GM18951 (cell line): ENCODE data around the gene TAS2R13.

Source experiments
- POLR2A ChIP-seq: IDR thresholded peaks from 4 replicates; pipeline ENCODE4 v1.6.1; 2011; ENCODE audit warnings: mild to moderate bottlenecking; ENCODE audit not compliant: insufficient read length, insufficient read depth; ENCODE audit errors: extremely low read depth
- in situ Hi-C: fragments of 300-500 bp; cut with MboI; formaldehyde crosslinking; loops from one replicate; pipeline ENCODE4 v1.12.0; 2022; ENCODE audit warnings: low sequenced_read_pairs, mixed read lengths, inconsistent platforms; ENCODE audit not compliant: unreplicated experiment

Gene TAS2R13, protein sequence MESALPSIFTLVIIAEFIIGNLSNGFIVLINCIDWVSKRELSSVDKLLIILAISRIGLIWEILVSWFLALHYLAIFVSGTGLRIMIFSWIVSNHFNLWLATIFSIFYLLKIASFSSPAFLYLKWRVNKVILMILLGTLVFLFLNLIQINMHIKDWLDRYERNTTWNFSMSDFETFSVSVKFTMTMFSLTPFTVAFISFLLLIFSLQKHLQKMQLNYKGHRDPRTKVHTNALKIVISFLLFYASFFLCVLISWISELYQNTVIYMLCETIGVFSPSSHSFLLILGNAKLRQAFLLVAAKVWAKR

DNA sequence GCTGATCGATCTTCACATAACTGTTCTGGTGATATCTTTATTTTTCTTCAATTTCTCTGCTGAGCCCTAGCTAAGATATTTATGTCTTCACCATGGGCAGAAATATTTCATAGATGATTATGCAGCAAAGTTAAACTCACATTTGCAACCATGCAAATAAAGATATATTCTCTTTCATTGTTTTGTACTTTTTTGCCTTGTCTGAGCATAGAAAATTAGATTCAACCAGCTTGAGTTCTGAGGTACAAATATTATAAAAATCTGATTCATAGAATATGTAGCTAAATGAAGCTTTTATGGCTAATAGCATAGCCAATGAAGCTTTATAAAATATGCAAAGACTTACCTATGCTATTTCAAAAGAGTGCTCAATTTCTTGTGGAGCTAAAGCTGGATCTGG, at the start of gene TAS2R13:
Gene TAS2R13, minus strand, starts transcription at position 101 of the 400 bp plus-strand sequence. CDS start 264 bp downstream, outside the sequence.
- TF ChIP-seq POLR2A = no peak
- in situ Hi-C loops = no loop called here

DNA sequence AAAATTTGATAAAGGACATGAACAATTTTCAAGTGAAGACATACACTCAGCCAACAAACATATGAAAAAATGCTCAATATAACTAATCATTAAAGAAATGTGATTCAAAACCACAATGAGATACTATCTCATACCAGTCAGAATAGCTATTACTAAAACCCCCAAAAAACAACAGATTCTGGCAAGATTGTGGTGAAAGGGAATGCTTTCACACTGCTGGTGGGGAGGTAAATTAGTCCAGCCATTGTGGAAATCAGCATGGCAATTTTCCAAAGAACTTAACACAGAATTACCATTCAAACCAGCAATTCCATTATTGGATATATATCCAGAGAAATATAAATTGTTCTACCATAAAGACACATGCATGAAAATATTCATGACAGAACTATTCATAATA, 48.4 kb upstream of the TAS2R13 start:
- TF ChIP-seq POLR2A = no peak
- in situ Hi-C loops = no loop called here

DNA sequence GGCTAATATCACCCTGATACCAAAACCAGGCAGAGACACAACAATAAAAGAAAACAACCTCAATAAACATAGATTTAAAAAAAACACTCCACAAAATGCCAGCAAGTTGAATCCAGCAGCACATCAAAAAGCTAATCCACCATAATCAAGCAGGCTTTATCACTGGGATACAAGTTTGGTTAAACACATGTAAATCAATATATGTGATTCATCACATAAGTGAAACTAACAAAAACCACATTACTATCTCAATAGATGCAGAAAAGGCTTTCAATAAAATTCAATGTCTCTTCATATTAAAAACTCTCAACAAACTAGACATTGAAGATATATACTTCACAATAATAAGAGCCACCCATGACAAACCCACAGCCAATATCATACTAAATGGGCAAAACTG, 46.7 kb upstream of the TAS2R13 start:
- no peak for TF ChIP-seq POLR2A
- in situ Hi-C loops = no loop called here

DNA sequence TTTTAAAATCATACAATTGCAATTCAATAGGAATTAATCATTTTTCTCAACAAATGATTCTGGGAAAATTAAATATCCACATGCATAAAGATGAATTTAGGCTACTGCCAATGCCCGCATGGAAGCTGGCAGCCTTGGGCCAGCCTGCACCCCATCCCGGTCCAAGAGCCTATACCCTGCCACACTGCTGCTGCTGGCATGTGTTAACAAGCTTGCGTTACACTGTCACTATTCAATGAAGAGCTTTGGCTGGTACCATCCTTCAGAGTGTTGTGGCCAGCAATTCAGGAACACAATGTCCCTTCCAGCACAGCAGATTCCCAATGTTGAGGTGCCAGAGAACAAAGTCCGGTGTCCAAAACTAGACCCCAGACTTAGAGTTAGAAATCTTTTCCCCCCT, 43.3 kb upstream of the TAS2R13 start:
- in situ Hi-C loops = no loop called here
- no peak for TF ChIP-seq POLR2A

DNA sequence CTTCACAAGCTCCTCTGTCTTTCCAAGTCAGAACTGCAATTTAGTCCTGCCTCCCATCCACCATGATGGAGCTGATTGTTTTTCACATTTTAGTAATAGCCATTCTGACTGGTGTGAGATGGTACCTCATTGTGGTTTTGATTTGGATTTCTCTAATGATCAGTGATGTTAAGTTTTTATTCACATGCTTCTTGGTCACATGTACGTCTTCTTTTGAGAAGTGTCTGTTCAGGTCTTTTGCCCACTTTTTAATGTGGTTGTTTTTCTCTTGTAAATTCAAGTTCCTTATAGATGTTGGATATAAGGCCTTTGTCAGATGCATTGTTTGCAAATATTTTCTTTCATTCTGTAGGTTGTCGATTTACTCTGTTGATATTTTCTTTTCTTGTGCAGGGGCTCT, 33.8 kb upstream of the TAS2R13 start:
- in situ Hi-C loops = no loop called here
- TF ChIP-seq POLR2A = no peak

DNA sequence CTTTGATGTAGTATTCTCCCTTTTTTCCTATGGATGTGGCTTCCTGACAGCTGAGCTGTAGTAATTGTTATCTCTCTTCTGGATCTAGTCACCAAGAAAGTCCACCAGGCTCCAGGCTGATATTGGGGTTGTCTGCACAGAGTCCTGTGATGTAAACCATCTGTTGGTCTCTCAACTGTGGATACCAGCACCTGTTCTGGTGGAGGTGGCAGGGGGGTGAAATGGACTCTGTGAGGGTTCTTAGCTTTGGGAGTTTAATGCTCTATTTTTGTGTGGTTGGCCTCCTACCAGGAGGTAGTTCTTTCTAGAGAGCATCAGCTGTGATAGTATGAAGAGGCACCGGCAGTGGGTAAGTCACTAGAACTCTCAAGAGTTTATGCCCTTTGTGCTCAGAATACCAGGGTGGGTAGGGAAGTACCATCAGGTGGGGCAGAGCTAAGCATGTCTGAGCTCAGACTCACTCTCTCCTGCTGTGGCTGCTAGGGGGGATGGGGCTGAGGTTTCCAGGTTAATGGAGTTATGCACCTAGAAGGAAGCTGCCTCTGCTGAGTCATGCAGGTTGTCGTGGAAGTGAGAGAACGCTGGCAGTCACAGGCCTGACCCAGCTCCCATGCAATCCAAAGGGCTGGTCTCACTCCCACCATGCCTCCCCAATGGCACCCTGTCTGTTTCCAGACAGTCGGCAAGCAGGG, 32.7 kb upstream of the TAS2R13 start:
- TF ChIP-seq POLR2A = no peak
- in situ Hi-C loops = no loop called here

DNA sequence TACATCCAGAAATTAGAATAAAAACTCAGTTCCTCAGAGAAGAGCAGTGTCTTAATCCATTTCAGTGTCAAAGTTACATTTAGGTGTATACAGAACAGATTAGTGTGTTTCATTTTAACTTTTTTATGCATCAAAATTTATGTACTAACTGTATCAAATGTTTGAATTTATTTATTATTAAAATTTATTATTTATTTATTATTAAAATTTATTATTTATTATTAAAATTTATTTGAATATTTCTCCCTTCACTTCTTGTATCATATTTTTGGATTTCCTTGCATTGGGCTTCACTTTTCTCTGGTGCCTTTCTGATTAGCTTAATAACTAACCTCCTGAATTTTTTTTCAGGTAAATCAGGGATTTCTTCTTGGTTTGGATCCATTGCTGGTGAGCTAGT, 32.0 kb upstream of the TAS2R13 start:
- in situ Hi-C loops = no loop called here
- TF ChIP-seq POLR2A = no peak

DNA sequence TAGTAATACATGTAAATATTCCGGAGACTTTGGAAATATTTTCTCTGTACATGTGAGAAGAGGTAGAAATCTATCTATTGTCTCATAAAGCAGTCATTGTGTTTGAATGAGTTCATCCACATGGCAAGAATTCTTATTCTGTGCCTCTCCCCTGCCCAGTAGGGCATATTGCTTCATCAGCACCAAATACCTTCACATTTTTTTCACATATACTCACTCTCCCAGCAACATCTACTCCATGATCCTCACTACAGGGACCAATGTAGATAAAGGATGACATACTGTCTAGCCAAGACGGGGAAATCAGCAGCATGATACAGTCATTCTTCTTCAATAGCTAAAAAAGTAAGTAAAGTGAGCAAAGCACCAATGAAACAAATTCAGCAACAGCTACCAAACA, 31.0 kb upstream of the TAS2R13 start:
- TF ChIP-seq POLR2A = no peak
- in situ Hi-C loops = no loop called here

DNA sequence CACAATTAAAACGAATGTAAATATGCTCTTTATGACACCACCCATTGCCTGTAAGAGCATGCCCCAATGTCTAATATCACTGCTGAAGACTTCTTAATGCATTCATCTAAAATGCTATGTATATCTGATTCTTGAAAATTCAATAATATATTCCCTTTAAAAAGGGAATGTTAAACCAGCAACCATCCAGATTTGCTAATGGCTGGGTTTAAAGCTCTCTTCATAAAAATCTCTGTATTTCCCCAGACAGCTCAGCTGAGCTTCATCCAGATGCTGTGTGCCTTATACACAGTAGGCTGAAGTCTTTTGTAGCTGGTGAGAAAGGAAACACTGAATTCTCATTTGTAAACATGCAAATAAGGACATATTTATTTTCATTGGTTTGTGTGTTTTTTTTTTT, 29.8 kb upstream of the TAS2R13 start, which contains the start of gene TAS2R14:
Gene TAS2R14, minus strand, starts transcription at position 101 of the 400 bp plus-strand sequence. Its CDS starts 56 bp downstream, at position 45.
- in situ Hi-C loops = no loop called here
- TF ChIP-seq POLR2A = no peak

DNA sequence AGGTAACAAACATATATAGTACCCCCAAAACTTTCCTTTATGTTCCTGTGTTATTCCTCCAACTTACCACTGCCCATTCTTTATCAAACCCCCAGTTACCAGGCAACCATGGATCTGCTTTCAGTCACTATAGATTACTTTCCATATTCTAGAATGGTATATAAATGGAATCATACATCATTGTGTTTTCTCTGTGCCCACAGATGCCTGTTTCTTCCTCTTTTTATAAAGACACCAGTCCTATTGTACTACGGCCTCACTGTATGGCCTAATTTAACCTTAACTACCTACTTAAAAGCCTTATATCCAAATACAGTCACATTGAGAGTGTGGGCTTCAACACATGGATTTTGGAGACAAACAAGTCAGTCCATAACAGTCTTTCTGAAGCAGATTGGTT, 27.1 kb upstream of the TAS2R13 start:
- in situ Hi-C loops = no loop called here

DNA sequence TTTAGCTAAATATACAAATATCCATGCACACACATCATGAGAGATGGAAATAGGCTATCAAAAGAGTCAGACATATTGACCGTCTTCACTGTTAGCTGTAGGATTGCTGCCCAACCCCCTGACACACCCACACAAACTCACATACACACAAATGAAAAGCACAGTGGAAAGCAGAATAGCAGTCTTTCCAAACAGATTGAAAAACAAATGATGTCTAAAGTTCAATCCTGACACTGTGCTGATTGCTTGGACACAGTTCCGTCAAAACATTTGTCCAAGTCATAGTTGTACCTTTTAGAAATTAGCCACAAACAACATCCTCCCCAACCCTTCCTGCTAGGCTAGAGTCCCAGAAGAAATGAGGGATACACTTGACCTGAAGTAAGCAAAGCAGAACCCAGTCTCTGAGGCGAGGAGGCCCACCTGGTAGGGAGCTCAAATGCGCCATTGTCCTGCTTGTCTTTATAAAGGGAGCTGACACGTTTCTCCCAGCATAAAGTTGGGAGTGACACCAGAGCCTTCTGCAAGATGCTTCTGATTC, 19.5 kb upstream of the TAS2R13 start, which contains the start of gene PRH2:
Gene PRH2, plus strand, starts transcription at position 491 of the 541 bp plus-strand sequence. Its CDS starts 38 bp downstream, at position 529.
- no peak for TF ChIP-seq POLR2A
- in situ Hi-C loops = no loop called here

More for the DNA sequence above, 27.1 kb upstream of the TAS2R13 start:
- no peak for TF ChIP-seq POLR2A

DNA sequence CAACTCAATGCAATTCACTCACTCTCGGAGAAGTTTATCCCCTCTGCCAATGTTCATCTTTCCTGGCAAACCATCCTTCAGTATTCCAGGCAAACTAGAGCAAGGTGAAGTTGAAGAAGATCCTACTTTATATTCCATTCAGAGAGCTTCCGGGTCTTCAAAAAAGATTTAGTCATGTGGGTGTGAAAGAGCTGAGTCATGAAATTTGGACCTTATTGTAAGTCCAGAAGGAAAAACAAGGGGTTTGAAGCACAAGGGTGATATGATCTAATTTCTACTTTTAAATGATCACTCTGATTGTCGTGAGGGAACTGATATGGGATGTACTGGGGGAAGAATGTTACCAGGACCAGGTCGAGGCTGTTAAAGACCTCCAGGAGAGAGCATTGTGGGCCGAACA, 16.9 kb upstream of the TAS2R13 start:
- TF ChIP-seq POLR2A = no peak
- in situ Hi-C loops = no loop called here

DNA sequence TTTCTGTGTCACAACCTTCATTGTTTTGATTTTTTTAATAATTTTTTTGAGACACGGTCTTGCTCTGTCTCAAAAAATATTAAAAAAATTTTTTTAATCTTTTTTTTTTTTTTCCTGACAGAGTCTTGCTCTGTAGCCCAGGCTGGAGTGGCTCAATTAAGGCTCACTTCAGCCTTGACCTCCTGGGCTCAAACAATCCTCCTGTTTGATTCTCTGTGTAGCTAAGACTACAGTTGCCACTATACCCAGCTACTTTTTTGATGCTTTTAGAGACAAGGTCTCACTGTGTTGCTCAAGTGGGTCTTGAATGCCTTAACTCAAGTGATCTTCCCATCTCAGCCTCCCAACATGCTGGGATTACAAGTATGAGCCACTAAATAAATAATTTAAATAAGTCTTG, 10.4 kb upstream of the TAS2R13 start:
- no peak for TF ChIP-seq POLR2A
- in situ Hi-C loops = no loop called here

DNA sequence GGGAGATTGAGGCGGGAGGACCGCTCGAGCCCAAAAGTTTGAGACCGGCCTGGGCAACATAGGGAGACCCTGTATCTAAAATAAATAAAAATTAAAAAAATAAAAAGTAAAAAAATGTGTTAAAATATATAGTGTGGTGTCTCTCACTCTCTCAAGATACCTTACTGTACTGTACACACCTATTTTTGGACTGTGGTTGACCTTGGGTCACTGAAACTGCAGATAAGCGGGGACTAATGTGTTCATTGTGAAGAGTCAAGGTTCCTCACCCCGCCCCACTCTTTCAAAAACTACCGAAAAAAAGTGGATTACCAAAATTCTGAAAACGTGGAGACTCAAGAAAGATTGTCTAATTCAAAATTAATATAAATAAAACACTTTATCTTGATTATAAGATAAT, 1.0 kb upstream of the TAS2R13 start:
- in situ Hi-C loops = no loop called here

DNA sequence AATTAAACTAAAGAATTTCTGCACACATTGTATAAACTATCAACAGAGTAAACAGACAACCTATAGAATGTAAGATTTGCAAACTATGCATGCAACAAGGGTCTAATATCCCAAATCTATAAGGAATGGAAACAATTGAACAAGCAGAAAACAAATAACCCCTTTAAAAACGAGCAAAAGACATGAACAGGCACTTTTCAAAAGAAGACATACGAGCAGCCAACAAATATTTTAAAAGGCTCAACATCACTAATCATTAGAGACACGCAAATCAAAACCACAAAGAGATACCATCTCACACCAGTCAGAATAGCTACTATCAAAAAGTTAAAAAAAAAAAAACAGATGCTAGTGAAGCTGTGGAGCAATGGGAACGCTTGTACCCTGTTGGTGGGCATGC, 4.7 kb downstream of the TAS2R13 start:
- in situ Hi-C loops = no loop called here
- no peak for TF ChIP-seq POLR2A

More for the DNA sequence above, 1.0 kb upstream of the TAS2R13 start:
- no peak for TF ChIP-seq POLR2A
